GM23248 (cell line): Measurements from ENCODE around the gene CD46.

Experiments used
- EZH2 ChIP-seq: fragments of 200-600 bp; sonication (generic); IDR thresholded peaks from 2 replicates; pipeline ENCODE4 v1.6.1; 2018; ENCODE audit warnings: antibody characterized with exemption, mild to moderate bottlenecking; ENCODE audit not compliant: insufficient read depth, poor library complexity, severe bottlenecking
- EZH2phosphoT487 ChIP-seq: fragments of 200-600 bp; sonication (generic); IDR thresholded peaks from 2 replicates; pipeline ENCODE4 v1.6.1; 2018; ENCODE audit warnings: antibody characterized with exemption, moderate library complexity, mild to moderate bottlenecking, low read depth; ENCODE audit not compliant: insufficient read depth

DNA sequence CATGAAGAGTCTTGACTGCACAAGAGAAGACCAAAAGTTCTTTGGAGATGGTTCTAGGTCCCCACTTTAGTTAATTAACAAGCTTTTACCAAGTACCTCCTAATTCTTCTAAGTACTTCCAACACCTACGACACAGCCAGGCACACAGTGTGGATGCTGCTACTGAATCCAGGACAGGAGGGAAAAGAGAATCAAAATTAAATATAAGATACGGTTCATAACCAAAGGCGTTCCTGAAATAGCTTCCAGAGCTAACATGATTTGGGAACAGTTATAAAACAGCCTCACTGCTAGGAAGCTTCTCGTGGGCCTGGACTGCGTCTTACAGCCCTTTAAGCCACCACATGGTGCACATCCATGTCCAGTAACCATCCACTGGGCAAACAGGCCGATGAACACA is 84.1 kb downstream of the CD46 start:
- TF ChIP-seq EZH2phosphoT487 (no peak), EZH2 (no peak)
